Muscle of leg (tissue), 11 donors: ENCODE data around the gene RHOF. TPM values are rescaled to one million over a fixed set of nuclear protein-coding genes. Genes with fewer than 3 reads are reported as not detected.

Experiments used
- DNase-seq: peaks from one replicate; pipeline ENCODE4 v3.0.0; 2013
- H3K27ac ChIP-seq: one replicate; pipeline ENCODE4 v1.5.1; 2013; ENCODE audit warnings: mild to moderate bottlenecking, low read length, control low read depth
- H3K27me3 ChIP-seq: one replicate; pipeline ENCODE4 v1.6.1; 2013; ENCODE audit warnings: low read length; ENCODE audit not compliant: control insufficient read depth, insufficient read depth
- H3K36me3 ChIP-seq: one replicate; pipeline ENCODE4 v1.6.1; 2013; ENCODE audit warnings: low read length; ENCODE audit not compliant: control insufficient read depth, insufficient read depth
- H3K4me1 ChIP-seq: one replicate; pipeline ENCODE4 v1.6.1; 2013; ENCODE audit warnings: low read length; ENCODE audit not compliant: control insufficient read depth, insufficient read depth
- H3K4me3 ChIP-seq: one replicate; pipeline ENCODE4 v1.5.1; 2013; ENCODE audit warnings: low read length, control low read depth
- H3K9me3 ChIP-seq: replicated peaks from 2 replicates; pipeline ENCODE4 v1.6.1; 2013; ENCODE audit warnings: low read depth, low read length; ENCODE audit not compliant: control insufficient read depth
- WGBS: methylation state at CpG from one replicate; pipeline ENCODE4 v1.1.5; 2013; ENCODE audit warnings: missing lambda C conversion rate; ENCODE audit not compliant: insufficient coverage; 5-methylcytosine and 5-hydroxymethylcytosine counted together
- polyA plus RNA-seq, 8 donors: library from polyadenylated mRNA; unstranded; fragments of 120-200 nt; gene quantifications; one replicate each; pipeline versions ENCODE4 v1.2.1 to v1.2.3, GENCODE V29; 2013; ENCODE audit warnings: inconsistent platforms in 1 of 8, low replicate concordance in 1 of 8; ENCODE audit not compliant: insufficient read length in 8 of 8, insufficient read depth in 1 of 8
- total RNA-seq: library from RNA; stranded (reverse); fragments of 120-200 nt; gene quantifications from one replicate; pipeline ENCODE4 v1.2.4, GENCODE V29; 2013

RHOF gene
- total and polyA plus RNA-seq, 9 donors = 1.2 to 3.5 (median 2.1) TPM

- WGBS = 0% methylated on average over 3 of the region's 45 CpGs
- DNase-seq = peak; percentile 74
- peak overlapping the region; percentile 75 for H3K4me3 ChIP-seq
- peaks cover 32% of the 10 kb centered on the region for H3K4me1 ChIP-seq
- no peaks in the 10 kb centered on the region for H3K27me3 ChIP-seq
- peak overlapping the region; percentile 91 for H3K27ac ChIP-seq
- no peaks in the 10 kb centered on the region for H3K9me3 ChIP-seq
- H3K36me3 ChIP-seq = peaks cover 43% of the 10 kb centered on the region
Observed at GRCh38 chr12:121805171-121806008, 11.9 kb upstream of the RHOF start.

- Histone ChIP-seq H3K36me3 (peaks cover 35% of the 10 kb centered on the region), H3K27me3 (no peaks in the 10 kb centered on the region), H3K27ac (peak overlapping the region; percentile 91), H3K9me3 (no peaks in the 10 kb centered on the region), H3K4me1 (peaks cover 35% of the 10 kb centered on the region), H3K4me3 (peak overlapping the region; percentile 75)
- DNase-seq = peak; percentile 51
- WGBS = 0% methylated on average over 31 of the region's 63 CpGs
Observed at GRCh38 chr12:121804417-121805111, 11.1 kb upstream of the RHOF start.

GRCh38 chr12:121803861-121804416 is 10.5 kb upstream of the RHOF start, which contains the start of gene SETD1B:
TSS of gene SETD1B (plus strand) at chr12:121804009. CDS start at chr12:121804738, 729 bp downstream.
- Histone ChIP-seq H3K9me3 (no peaks in the 10 kb centered on the region), H3K36me3 (peaks cover 30% of the 10 kb centered on the region), H3K4me1 (peaks cover 40% of the 10 kb centered on the region), H3K27ac (peak within 1 kb of the TSS; percentile 100), H3K4me3 (peak within 1 kb of the TSS; percentile 79), H3K27me3 (no peaks in the 10 kb centered on the region)
- peak; percentile 76 for DNase-seq
- under 1% methylated on average over 73 of the region's 74 CpGs for WGBS

GRCh38 chr12:121802843-121803698 is 9.6 kb upstream of the RHOF start:
- Histone ChIP-seq H3K4me3 (peak overlapping the region; percentile 79), H3K27ac (peak overlapping the region; percentile 100), H3K27me3 (no peaks in the 10 kb centered on the region), H3K4me1 (peaks cover 49% of the 10 kb centered on the region), H3K9me3 (no peaks in the 10 kb centered on the region), H3K36me3 (peaks cover 30% of the 10 kb centered on the region)
- WGBS = 0% methylated on average over 19 of the region's 65 CpGs
- DNase-seq = peak; percentile 98

- no peak for DNase-seq
- peaks cover 52% of the 10 kb centered on the region for H3K4me1 ChIP-seq
- peak overlapping the region; percentile 100 for H3K27ac ChIP-seq
- no peaks in the 10 kb centered on the region for H3K27me3 ChIP-seq
- WGBS = no CpG with 5 or more reads among the region's 1 CpG
- H3K9me3 ChIP-seq = no peaks in the 10 kb centered on the region
- H3K36me3 ChIP-seq = peaks cover 24% of the 10 kb centered on the region
- peak overlapping the region; percentile 79 for H3K4me3 ChIP-seq
Observed at GRCh38 chr12:121802485-121802842, 9.0 kb upstream of the RHOF start.

GRCh38 chr12:121801595-121802484 is 8.4 kb upstream of the RHOF start:
- 2% methylated on average over 5 of the region's 18 CpGs for WGBS
- peak; percentile 44 for DNase-seq
- Histone ChIP-seq H3K36me3 (peaks cover 20% of the 10 kb centered on the region), H3K9me3 (no peaks in the 10 kb centered on the region), H3K4me3 (peak overlapping the region; percentile 79), H3K27ac (peak overlapping the region; percentile 100), H3K4me1 (peaks cover 54% of the 10 kb centered on the region), H3K27me3 (no peaks in the 10 kb centered on the region)

GRCh38 chr12:121800694-121801594 is 7.5 kb upstream of the RHOF start:
- H3K36me3 ChIP-seq = peaks cover 17% of the 10 kb centered on the region
- no peaks in the 10 kb centered on the region for H3K27me3 ChIP-seq
- WGBS = under 1% methylated on average over 76 of the region's 86 CpGs
- peak; percentile 89 for DNase-seq
- no peaks in the 10 kb centered on the region for H3K9me3 ChIP-seq
- peaks cover 54% of the 10 kb centered on the region for H3K4me1 ChIP-seq
- peak overlapping the region; percentile 100 for H3K27ac ChIP-seq
- peak overlapping the region; percentile 79 for H3K4me3 ChIP-seq

GRCh38 chr12:121799842-121800693 is 6.6 kb upstream of the RHOF start:
- H3K4me3 ChIP-seq = peak overlapping the region; percentile 62
- WGBS = under 1% methylated on average over 80 of the region's 84 CpGs
- H3K36me3 ChIP-seq = peaks cover 24% of the 10 kb centered on the region
- peak overlapping the region; percentile 100 for H3K27ac ChIP-seq
- no peaks in the 10 kb centered on the region for H3K27me3 ChIP-seq
- H3K9me3 ChIP-seq = no peaks in the 10 kb centered on the region
- peaks cover 58% of the 10 kb centered on the region for H3K4me1 ChIP-seq
- DNase-seq = peak; percentile 91
